HepG2 (cell line): Measurements from ENCODE around the gene STPG4. TPM values are rescaled to one million over a fixed set of nuclear protein-coding genes. Genes with fewer than 3 reads are reported as not detected.

Experiments used
- BRD4 ChIP-seq: sonication (generic); formaldehyde crosslinking; IDR thresholded peaks from 2 replicates; pipeline ENCODE4 v1.4.0; 2020; ENCODE audit warnings: missing genetic modification reagents
- E2F1 ChIP-seq: sonication (generic); formaldehyde crosslinking; IDR thresholded peaks from 2 replicates; pipeline ENCODE4 v1.5.0; 2020; ENCODE audit warnings: missing genetic modification reagents
- GTF2F1 ChIP-seq: fragments of 150-350 bp; IDR thresholded peaks from 2 replicates; pipeline ENCODE4 v1.6.1; 2014; ENCODE audit warnings: low read length
- HNRNPL ChIP-seq: fragments of 200-400 bp; formaldehyde crosslinking; IDR thresholded peaks from 2 replicates; pipeline ENCODE4 v1.6.1; 2017; ENCODE audit warnings: mild to moderate bottlenecking, low read depth, low read length
- HNRNPLL ChIP-seq: fragments of 200-400 bp; formaldehyde crosslinking; IDR thresholded peaks from 2 replicates; pipeline ENCODE4 v1.6.1; 2017; ENCODE audit warnings: mild to moderate bottlenecking, low read depth, low read length; ENCODE audit not compliant: poor library complexity, severe bottlenecking
- IRF9 ChIP-seq: sonication (generic); formaldehyde crosslinking; IDR thresholded peaks from 2 replicates; pipeline ENCODE4 v1.8.0; 2022; ENCODE audit warnings: missing genetic modification reagents, mild to moderate bottlenecking, borderline replicate concordance
- KAT2B ChIP-seq: fragments of 150-350 bp; IDR thresholded peaks from 2 replicates; pipeline ENCODE4 v1.6.1; 2014; ENCODE audit warnings: low read depth, low read length, borderline replicate concordance
- KDM3A ChIP-seq: IDR thresholded peaks from 2 replicates; pipeline ENCODE4 v1.6.1; 2018; ENCODE audit warnings: low read depth, missing compliant biosample characterization
- KDM6A ChIP-seq: IDR thresholded peaks from 2 replicates; pipeline ENCODE4 v1.6.1; 2016; ENCODE audit warnings: low read depth
- MIER3 ChIP-seq: IDR thresholded peaks from 2 replicates; pipeline ENCODE4 v1.6.1; 2016; ENCODE audit warnings: missing compliant biosample characterization, borderline replicate concordance
- RBFOX2 ChIP-seq: fragments of 200-400 bp; formaldehyde crosslinking; IDR thresholded peaks from 2 replicates; pipeline ENCODE4 v1.6.1; 2017; ENCODE audit warnings: low read depth, mild to moderate bottlenecking, low read length
- SALL1 ChIP-seq: sonication (generic); formaldehyde crosslinking; IDR thresholded peaks from 2 replicates; pipeline ENCODE4 v1.8.0; 2022; ENCODE audit warnings: mild to moderate bottlenecking, missing genetic modification reagents
- SMC3 ChIP-seq: IDR thresholded peaks from 2 replicates; pipeline ENCODE4 v1.6.1; 2011; ENCODE audit warnings: low read length, improper control_type of control experiment
- SPEN ChIP-seq: sonication (generic); formaldehyde crosslinking; IDR thresholded peaks from 2 replicates; pipeline ENCODE4 v1.5.1; 2020; ENCODE audit warnings: low read depth, mild to moderate bottlenecking, missing genetic modification reagents
- ZBTB14 ChIP-seq: sonication (generic); formaldehyde crosslinking; IDR thresholded peaks from 2 replicates; pipeline ENCODE4 v1.4.0; 2020; ENCODE audit warnings: missing genetic modification reagents
- ZNF24 ChIP-seq: fragments of 450-650 bp; IDR thresholded peaks from 2 replicates; pipeline ENCODE4 v1.6.1; 2017; ENCODE audit warnings: antibody characterized with exemption, mild to moderate bottlenecking
- ZNF280D ChIP-seq: sonication (generic); formaldehyde crosslinking; IDR thresholded peaks from 2 replicates; pipeline ENCODE4 v1.5.1; 2020; ENCODE audit warnings: mild to moderate bottlenecking, missing genetic modification reagents
- ZNF891 ChIP-seq: sonication (generic); formaldehyde crosslinking; IDR thresholded peaks from 2 replicates; pipeline ENCODE4 v1.5.0; 2020; ENCODE audit warnings: mild to moderate bottlenecking, missing genetic modification reagents
- polyA plus RNA-seq, 8 experiments: library from polyadenylated mRNA; depleted of rRNA in 3 of 8; stranded (reverse) in 7 of 8; unstranded in 1 of 8; fragments of >200 nt; fragmentation: Illumina TruSeq in 4 of 8; extraction: Trizol in 4 of 8; gene quantifications; 2 replicates each; pipeline versions ENCODE4 v1.2.1 to v1.2.3, GENCODE V29; 2011 to 2016; ENCODE audit warnings: low read depth in 4 of 8, missing spikeins in 1 of 8, mixed read lengths in 1 of 8; ENCODE audit not compliant: insufficient read depth in 1 of 8
- total RNA-seq, 5 experiments: library from RNA; depleted of rRNA; stranded (reverse); fragments of >200 nt; fragmentation: Illumina TruSeq; extraction: Trizol; gene quantifications; 2 replicates each; pipeline ENCODE4 v1.2.3, GENCODE V29; 2016; ENCODE audit warnings: low read depth in 1 of 5
- TF ChIP-seq, protein P1 (sequence below): sonication (generic); formaldehyde crosslinking; IDR thresholded peaks from 2 replicates; pipeline ENCODE4 v1.9.0; 2022; ENCODE audit warnings: low read depth, missing genetic modification reagents
- TF ChIP-seq, protein P2 (sequence below): sonication (generic); formaldehyde crosslinking; IDR thresholded peaks from 2 replicates; pipeline ENCODE4 v1.5.0; 2020; ENCODE audit warnings: missing genetic modification reagents, mild to moderate bottlenecking, borderline replicate concordance

Gene STPG4
- total and polyA plus RNA-seq, 2 of the 13 experiments (the other 11 are each of a cell fraction or from before 2014, with no cell fraction given): 0.11 to 0.15 TPM

DNA sequence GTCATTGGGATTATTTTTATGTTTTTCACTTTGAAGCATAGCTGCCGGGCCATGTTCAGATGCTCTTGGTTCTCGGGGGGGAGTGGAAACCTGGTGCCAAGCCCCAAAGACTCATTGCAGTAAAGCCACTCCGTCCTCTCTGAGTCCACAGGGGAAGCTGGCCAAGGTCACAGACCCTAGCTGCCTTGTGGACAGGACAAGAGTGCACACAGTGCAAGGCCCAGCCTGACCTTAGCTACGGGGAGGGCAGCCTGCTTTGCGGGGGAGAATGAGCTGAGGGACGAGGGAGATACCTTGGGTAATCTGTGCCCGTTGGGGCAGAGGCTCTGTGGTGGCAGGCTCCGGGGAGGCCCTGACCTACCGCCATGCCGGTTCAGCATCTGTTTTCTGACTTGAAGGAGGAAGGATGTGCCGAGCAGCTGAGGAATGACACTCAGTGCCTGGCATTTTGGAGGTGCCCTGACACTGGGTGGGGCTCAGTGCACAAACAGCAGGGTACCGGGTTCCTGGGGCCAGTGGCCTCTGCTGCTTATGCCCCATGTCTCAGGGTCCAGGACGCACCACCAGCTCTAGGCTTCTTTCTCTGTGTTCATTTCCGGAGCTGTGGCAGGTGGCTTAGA is 87.2 kb downstream of the STPG4 start (continued):
- TF ChIP-seq, protein P1, sequence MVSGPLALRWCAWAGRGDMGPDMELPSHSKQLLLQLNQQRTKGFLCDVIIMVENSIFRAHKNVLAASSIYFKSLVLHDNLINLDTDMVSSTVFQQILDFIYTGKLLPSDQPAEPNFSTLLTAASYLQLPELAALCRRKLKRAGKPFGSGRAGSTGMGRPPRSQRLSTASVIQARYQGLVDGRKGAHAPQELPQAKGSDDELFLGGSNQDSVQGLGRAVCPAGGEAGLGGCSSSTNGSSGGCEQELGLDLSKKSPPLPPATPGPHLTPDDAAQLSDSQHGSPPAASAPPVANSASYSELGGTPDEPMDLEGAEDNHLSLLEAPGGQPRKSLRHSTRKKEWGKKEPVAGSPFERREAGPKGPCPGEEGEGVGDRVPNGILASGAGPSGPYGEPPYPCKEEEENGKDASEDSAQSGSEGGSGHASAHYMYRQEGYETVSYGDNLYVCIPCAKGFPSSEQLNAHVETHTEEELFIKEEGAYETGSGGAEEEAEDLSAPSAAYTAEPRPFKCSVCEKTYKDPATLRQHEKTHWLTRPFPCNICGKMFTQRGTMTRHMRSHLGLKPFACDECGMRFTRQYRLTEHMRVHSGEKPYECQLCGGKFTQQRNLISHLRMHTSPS (CRISPR knock-in tag): peak; percentile 94
- TF ChIP-seq RBFOX2: no peak
- TF ChIP-seq ZNF280D (CRISPR knock-in tag): no peak
- TF ChIP-seq E2F1 (CRISPR knock-in tag): no peak
- TF ChIP-seq ZNF891 (CRISPR knock-in tag): 0 out of 2 replicates have a peak, but pooled peaks have one; percentile 26
- no peak for TF ChIP-seq ZNF24
- TF ChIP-seq, protein P2, sequence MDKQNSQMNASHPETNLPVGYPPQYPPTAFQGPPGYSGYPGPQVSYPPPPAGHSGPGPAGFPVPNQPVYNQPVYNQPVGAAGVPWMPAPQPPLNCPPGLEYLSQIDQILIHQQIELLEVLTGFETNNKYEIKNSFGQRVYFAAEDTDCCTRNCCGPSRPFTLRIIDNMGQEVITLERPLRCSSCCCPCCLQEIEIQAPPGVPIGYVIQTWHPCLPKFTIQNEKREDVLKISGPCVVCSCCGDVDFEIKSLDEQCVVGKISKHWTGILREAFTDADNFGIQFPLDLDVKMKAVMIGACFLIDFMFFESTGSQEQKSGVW (CRISPR knock-in tag): no peak
- no peak for TF ChIP-seq KDM3A (CRISPR knock-in tag)
- no peak for TF ChIP-seq KDM6A (CRISPR knock-in tag)
- no peak for TF ChIP-seq ZBTB14 (CRISPR knock-in tag)
- peak; percentile 68; the same call in 1 of the 2 replicates for TF ChIP-seq SPEN (CRISPR knock-in tag)
- TF ChIP-seq SMC3: peak; percentile 20; the same call in 1 of the 2 replicates
- peak; percentile 28; the same call in 1 of the 2 replicates for TF ChIP-seq BRD4
- no peak for TF ChIP-seq HNRNPLL
- TF ChIP-seq HNRNPL: peak; percentile 86
- TF ChIP-seq SALL1 (CRISPR knock-in tag): peak; percentile 96
- TF ChIP-seq KAT2B: no peak
- TF ChIP-seq MIER3 (CRISPR knock-in tag): 0 out of 2 replicates have a peak, but pooled peaks have one; percentile 54
- no peak for TF ChIP-seq GTF2F1
- TF ChIP-seq IRF9 (CRISPR knock-in tag): peak; percentile 53; the same call in 1 of the 2 replicates
